Non-pigmented ciliary epithelial cell (primary cell): ENCODE data around the gene SOBP.

Source experiments
- DNase-seq: peaks from one replicate; pipeline ENCODE4 v3.0.0-alpha.2; 2010; ENCODE audit warnings: low read depth

SOBP gene

DNA sequence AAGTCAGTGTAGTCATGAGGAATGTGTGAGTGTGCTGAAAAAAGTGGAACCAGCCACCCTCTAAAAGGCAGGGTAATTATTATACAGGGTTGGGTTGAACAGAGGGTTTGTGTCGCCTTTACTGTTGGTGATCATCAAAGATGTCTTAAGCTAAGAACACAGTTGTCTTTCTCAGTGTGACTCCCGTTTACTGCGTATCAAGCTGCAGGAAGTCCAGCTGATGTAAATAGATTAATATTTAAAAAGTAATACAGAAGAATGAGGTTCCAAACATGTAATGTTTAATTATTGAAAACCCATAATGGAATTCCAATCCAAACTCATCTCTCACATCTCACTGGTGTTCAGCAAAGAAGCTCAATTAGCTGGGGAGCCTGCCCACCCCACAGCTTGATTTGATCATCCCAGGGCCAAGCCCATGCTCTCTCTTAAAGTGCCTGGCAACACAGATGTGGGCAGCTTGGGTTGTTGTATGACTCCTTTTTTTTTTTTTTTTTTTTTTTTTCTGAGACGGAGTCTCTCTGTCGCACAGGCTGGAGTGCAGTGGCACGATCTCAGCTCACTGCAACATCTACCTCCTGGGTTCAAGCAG lies 127.5 kb downstream of the SOBP start:
- no peak for DNase-seq

DNA sequence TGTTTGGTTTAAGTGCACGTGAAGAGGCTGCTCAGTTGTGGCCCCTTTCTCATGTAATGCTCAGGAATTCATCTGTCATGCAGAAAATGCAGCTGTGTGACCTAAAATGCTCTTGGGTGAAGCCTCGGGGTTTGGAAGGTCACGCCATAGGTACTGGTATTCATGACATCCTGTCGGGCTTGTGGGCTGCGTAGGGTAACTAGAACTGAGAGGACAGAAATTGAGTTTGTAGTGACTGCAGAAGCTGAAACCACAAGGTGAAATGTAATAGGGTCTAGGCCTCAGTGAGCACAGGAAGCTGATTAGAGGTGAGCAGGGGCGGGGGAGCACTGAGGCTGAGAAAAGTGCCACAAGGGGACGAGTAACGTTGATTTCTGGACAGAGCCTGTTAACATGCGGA lies 128.8 kb downstream of the SOBP start:
- no peak for DNase-seq

DNA sequence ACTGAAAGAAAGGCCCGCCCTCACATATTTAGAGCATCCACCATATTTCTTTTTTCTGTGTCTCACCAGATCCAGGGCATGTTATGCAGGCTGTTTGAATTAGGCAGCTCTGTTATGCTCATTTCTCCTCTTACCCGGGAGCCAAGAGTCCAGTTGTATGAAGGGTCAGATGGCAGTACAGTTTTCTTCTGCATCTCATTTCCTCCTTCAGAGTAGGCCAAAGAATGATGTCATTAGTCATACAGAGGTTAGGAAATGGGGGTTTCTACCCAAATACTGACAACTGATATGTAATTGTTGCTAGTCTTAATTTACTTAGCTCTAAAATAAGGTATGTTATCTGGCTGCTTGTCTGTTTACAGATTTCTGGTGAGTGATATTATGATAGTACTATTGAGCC lies 130.8 kb downstream of the SOBP start:
- no peak for DNase-seq

DNA sequence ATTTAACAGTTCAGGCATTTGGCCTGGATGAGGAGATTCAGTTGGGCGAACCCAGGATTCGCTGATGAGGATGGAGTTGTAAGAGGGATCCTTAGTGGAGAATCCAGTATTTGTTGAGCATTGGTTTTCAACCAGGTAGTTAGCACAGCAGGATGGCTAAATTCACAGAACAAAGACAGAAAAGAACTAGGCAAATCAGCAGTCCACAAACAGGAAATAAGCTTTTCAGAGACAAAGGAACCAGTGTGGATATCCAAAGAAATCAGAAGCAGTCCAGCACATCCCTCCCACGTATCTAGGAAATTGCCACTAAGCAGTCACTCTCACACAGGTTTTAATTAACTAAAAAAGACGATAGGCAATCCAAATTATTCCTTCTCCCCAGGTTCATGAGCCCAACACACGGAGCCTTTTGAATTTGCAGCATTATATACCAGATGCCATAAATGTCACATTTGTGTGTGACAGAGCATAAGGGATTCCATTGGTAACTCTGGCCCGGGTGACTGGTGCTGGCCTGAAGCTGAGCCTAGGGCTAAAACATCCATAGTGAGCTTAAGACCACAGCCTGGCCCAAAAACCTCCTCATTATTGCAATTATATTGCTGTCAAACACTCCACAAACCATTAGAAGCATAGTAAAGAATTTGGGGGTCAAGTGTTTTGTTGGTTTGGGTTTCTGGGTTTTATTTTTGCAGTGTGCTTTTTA lies 131.5 kb downstream of the SOBP start:
- no peak for DNase-seq

DNA sequence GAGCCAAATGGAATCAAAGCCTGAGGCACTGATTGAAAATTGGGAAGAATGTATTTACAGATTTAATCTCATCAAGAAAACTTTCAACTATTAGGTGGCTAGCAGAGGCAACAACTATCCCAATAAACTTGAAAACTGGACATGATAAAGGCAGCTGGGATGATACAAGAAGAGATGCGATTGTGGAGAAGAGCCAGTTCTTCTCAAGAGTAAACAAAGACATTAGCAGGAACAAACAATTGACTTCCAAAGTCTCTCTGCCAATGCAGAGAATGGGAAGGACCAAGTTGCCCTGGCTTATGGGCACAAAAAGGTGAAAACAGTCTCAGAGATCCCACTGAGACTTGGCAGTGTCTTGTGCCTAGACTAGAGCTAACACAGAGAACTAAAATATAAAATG lies 132.4 kb downstream of the SOBP start:
- no peak for DNase-seq

DNA sequence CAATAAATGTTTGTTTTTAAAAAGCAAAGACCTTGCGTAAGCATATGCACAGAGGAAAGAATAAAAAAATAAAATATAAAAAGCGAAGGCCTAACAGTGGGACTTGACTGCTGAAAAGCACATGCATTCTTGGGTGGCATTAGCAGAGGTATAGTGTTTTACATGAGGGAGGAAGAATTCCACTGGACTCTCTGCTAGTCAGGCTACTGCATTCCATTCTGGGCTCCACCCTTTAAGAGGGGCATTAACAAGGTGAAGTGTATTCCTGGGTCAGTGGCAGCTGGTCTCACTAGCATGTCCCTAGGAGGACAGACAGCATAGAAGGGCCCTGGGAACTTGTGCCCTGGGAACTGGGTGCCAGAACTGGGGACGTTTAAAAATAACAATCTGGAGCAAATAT lies 134.1 kb downstream of the SOBP start:
- no peak for DNase-seq

DNA sequence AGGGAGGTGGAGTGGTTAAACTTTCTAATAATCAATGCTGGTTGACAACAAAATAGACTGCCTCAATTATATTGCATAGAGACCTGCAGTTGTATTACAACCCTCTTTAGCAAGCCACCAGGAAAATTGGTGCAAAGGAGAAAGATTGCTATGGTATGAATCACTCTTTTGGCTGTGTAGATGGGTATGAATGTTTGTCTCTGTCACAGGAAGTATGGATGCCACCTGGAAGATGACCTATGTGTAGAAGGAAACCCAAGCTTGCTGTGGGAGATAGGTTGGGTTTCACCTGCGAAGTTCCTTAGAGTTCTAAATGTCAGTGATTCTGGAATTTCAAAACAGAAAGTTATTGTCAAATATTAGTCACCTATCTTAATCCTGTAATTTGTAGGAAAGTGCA lies 134.6 kb downstream of the SOBP start:
- no peak for DNase-seq

DNA sequence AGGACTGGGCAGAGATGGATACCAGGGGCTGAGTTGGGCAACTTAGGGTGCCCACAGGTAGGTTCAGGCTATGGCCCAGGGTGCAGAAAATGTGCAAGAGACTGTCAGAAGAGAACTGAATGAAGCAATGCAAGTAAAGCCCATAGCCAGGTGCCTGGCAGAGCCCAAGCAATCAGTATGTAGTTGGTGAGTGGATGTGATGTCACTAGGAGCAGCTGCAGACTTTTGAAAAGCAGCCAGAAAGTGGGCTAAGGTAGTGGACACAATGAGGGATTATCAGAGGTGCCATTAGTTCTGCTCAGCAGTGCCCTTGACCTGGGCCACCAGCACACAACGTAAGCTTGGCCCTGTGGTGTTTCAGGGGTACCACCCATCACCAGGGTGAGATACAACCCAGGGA lies 135.3 kb downstream of the SOBP start:
- no peak for DNase-seq

DNA sequence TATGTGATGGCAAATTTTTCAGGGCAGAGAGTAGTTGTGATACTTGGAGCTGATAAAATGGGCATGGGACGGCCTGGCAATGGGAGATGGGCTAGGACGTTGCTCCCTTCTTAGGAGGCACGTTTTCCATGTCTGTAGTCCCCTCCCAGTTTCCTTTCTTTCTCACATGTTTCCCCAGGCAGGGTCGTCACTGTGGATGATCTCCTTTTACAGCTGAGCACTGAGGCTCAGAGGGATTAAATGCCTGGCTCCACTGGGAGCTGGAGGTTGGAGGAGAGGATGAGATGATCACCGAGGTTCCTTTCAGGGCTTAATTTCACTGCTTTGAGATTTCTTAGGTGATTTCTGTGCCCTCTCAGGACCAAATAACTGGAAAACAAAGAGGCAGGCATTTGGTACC lies 136.7 kb downstream of the SOBP start:
- DNase-seq = no peak

DNA sequence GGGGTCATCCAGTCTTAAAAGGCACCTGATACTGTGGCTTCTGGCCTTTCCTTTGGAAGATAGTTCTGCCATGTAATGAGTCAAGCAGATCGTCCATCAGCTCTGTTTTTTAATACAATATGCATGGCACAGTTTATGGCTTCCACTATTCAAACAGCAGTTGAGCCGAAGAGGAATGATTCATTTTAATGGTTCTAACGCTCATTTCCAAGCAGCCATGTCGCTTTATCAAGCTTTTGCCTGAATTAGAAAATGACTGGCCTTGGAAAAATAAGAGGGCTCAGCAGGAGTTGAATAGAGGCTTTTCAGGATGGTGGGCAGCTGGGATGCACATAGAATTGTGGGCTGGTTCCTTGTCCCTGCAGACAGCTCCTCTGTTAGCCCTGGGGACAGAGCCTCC lies 138.1 kb downstream of the SOBP start:
- DNase-seq = no peak

DNA sequence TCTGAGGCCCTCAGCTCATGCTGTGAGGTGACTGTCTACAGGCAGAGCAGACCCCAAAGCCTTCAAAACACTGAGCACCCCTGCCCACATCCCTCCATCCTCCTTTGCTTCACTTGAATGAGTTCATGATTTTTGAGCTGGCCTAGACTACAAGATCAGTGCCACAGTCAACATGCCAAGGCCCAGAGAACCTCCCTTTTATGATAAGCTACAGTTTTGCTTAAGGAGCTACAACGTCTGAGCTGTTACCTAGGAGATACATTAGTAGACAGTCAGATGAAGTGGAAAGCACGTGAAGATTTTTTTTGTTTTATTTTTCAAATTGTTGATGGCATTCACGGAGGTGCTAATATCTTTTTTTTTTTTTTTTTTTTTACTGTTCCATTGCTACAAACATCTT lies 139.0 kb downstream of the SOBP start:
- DNase-seq = no peak

DNA sequence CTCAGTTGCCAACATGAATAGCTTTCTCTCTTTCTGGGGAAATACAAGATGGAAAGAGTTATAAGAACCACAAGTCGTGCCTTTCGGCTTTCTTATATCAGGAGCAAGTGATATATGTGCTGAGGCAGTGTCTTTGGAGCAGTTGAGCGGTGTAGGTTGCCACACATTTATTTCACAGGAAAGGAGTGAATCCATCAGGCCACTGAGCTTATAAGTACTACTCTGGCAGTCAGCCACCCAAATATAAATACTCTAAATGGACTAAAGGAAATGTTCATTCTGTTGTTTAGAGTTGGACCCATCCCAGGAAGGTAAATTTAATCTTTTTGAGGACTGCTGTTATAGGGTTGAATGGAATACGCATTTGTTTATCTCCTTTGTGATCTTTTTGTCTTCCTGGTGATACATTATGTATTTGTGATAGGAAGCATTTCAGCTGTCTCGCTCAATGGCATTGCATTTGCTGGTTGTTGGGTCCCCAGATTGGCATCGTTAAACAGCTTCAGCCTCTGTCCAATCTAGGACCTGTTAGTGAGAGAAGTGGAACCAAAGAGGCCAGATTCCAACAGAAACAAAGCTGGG lies 139.7 kb downstream of the SOBP start:
- DNase-seq = no peak

DNA sequence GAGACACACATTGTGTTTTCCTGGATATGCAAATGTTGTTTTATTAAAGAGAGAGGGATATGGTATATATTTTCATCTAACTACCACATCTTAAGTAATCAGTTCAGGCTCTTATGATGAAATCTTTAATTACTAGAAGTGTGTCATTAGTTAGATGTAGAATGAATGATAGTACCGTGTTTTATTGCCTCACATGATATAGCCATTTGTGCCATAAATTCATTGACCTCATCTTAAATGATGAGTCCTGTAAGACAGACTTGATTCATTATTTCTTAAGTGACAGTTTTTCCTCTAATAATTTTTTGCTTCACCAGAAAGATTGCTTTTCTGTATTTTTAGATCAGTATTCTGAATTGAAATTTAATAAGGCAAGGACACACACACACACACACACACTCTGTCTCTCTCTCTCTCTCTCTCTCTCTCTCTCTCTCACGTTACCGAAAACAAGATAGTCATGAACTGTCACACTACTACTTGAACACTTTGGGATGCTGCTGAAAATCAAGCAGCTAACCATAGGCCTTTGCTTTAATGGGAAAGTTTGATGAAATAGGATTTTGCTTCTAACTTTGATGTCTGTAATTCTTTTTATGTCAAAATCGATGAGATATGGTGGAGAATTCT lies 140.5 kb downstream of the SOBP start:
- no peak for DNase-seq

DNA sequence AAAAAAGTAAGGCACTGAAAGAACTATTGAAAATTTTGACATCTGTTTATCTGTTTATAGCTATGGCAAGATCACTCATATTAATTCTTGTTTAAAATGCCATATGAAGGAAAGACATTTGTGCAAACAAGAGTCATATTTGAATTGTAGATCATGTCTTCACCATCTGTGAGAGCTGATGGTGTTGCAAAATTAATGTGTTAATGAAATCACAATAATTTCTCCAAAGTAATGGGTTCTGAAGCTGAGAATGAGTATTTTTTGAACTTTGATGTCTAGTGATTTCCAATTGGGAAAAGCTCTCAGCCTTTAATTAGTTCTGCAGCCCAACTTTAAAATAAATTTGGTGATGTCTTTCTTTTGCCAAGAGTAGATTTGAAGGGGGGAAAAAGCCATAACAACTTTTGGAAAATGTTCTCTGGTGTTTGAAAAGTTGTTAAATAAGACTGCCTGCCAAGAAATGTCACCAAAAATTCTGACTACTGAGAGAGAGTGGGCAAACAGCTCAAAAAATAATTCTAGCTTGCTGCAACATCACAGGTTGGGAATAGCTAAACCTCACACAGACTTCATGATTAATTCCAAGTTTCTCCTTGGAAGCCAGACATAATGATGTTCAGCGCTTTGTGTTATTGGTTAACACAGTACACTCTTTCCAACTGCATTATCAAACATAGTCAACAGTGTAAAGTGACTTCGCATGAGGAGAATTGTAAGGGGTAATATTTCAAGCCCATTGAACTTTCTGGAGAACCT lies 142.6 kb downstream of the SOBP start:
- no peak for DNase-seq

DNA sequence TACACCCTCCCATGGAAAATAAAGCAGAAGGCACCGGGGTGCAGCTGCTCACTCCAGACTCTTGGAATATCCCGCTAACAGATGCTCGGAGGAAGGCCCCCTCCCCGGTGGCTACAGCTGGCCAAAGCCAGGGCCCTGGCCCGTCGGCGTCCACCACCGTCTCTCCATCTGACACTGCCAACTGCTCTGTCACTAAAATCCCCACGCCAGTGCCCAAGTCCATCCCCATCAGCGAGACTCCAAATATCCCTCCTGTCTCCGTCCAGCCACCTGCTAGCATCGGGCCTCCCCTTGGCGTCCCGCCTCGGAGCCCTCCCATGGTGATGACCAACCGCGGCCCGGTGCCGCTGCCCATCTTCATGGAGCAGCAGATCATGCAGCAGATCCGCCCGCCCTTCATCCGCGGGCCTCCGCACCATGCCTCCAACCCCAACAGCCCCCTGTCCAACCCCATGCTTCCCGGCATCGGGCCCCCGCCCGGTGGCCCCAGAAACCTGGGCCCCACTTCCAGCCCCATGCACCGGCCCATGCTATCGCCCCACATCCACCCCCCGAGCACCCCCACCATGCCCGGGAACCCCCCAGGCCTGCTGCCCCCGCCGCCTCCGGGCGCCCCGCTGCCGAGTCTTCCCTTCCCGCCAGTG lies 143.9 kb downstream of the SOBP start:
- DNase-seq = no peak

DNA sequence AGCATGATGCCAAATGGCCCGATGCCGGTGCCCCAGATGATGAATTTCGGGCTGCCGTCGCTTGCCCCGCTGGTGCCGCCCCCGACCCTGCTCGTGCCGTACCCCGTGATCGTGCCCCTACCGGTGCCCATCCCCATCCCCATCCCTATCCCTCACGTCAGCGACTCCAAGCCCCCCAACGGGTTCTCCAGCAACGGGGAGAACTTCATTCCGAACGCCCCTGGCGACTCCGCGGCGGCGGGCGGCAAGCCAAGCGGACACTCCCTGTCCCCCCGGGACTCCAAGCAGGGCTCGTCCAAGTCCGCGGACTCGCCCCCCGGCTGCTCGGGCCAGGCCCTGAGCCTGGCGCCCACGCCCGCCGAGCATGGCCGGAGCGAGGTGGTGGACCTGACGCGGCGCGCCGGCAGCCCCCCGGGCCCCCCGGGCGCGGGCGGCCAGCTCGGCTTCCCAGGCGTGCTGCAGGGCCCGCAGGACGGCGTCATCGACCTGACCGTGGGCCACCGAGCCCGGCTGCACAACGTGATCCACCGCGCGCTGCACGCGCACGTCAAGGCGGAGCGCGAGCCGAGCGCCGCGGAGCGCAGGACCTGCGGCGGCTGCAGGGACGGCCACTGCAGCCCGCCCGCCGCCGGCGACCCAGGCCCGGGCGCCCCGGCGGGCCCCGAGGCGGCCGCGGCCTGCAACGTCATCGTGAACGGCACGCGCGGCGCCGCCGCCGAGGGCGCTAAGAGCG lies 144.6 kb downstream of the SOBP start:
- no peak for DNase-seq

DNA sequence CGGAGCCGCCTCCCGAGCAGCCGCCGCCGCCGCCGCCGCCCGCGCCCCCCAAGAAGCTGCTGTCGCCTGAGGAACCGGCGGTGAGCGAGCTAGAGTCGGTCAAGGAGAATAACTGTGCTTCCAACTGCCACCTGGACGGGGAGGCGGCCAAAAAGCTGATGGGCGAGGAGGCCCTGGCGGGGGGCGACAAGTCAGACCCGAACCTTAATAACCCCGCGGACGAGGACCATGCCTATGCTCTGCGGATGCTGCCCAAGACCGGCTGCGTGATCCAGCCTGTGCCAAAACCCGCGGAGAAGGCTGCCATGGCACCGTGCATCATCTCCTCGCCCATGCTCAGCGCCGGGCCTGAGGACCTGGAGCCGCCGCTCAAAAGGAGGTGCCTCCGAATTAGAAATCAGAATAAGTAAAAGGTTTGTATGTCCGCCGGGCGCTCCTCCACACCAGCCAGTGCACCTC lies 145.2 kb downstream of the SOBP start:
- DNase-seq = no peak

DNA sequence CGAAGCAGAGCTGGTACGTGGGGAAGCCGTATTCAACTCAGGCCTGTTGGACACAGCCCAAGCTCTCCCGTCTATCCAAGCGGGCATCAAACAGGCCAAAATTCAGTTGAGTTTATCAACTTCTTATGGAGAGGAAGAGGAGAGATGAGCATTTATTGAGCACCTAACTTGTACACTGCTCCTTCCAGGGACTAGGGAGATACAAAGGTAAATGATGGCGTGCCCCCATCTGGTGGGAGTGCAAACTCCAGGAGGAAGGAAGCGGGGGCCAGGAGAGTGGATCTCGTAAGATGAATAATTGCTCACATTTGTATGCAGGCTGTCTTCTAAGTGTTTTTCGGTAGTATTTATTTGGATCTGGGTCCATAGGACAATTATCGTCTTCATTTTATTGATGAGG lies 146.6 kb downstream of the SOBP start:
- DNase-seq = no peak

DNA sequence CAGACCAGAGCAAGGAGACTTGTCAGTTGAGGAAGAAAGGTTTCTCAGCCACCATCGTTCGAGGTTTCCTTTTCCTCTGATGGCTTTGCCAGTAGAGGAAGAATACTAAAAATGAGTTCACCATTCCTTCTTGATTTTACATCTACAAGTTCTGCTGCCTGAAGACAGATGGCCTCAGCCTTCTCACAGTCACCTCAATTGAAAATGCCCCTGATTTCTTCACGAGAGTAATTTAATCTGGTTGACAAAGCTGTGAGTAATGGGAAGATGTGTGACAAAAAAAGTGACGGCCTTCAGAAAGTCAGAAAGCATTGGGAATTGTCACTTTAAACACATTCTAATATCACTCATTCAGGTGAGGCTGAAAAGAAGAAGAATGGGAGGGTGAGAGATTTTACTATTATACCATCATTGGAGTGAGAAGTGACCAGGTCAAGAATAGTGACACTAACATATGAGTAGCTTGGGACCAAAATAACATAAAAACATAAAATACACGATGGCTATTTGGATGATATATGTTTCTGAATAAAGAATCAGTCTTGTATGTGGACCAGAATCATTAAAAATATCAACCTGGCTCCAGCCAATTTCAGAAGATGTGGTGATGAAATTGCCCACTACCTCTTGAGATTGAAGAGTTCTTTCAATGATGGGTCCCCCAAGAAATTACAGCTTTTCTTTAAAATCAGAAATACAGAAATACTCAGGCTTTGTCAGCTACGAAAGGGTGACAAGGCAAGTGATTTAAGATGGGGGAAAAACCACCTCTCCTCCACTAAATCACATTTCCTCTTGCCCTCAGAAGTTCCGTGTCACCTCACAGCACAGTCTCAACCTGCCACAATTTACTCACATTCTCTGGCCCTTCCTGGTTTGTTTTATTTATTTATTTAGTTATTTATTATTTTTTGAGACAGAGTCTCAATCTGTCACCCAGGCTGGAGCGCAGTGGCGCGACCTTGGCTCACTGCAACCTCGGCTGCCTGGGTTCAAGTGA lies 147.7 kb downstream of the SOBP start:
- no peak for DNase-seq

DNA sequence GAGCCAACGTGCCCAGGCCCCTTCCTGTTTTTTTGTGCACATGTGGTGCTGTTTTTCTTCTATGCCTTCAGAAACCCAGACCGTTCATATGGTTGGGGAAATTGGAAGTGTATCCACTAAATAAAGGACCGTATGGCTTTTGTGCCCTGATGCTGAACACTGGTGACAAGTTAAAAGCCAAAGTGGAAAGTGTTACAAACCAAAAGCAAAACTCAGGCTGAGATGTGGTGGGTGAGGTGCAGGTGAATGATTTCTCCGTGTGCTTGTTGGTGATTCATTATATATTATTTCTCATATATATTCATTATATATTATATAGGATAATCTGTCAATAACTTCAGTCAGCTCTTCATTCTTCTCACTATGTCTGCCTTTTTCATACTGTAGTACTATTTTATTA lies 148.6 kb downstream of the SOBP start:
- DNase-seq = no peak
